HCT116 (cell line): ENCODE data around the gene TDRD9. TPM values are rescaled to one million over a fixed set of nuclear protein-coding genes. Genes with fewer than 3 reads are reported as not detected.

ENCODE experiments used
- ATAC-seq: fragments of 200-7000 bp; cut with Tn5 transposase; 2 replicates; pipeline ENCODE4 v1.9.1; 2020; ENCODE audit warnings: mild to moderate bottlenecking, moderate library complexity
- BruUV-seq: library from RNA; stranded (reverse); fragments of 400-500 nt; replicated peaks from 2 replicates; lab custom pipeline; 2021; lab: Mats Ljungman, UMichigan
- CTCF ChIA-PET: fragments of 300-600 bp; sonication (Branson Sonifier 250); formaldehyde crosslinking; loops from one replicate; lab custom pipeline; 2021; ENCODE audit warnings: antibody characterized with exemption; lab: Charles Lee
- POLR2A ChIA-PET: fragments of 300-600, 350-600 bp; sonication (Branson Sonifier 250); formaldehyde crosslinking; loops from one replicate; lab custom pipeline; 2021; ENCODE audit warnings: antibody characterized with exemption; lab: Charles Lee
- RAD21 ChIA-PET, 2 experiments: fragments of 300-600 bp; sonication (Branson Sonifier 250); formaldehyde crosslinking; loops; one replicate each; lab custom pipeline; 2023; ENCODE audit warnings: low total read pairs in 2 of 2; ENCODE audit not compliant: uncharacterized antibody in 2 of 2, unreplicated experiment in 2 of 2, low non-redundant PET in 1 of 2; lab: Charles Lee
- DNase-seq: peaks from one replicate; pipeline ENCODE4 v3.0.0-alpha.2; 2010; ENCODE audit warnings: low read depth, low spot score
- H2AFZ ChIP-seq: fragments of 200-600 bp; shearing (Covaris generic), sonication (generic); 2 replicates; pipeline ENCODE4 v1.6.1; 2017; ENCODE audit warnings: low read depth, mixed run types, mixed read lengths, antibody characterized with exemption, low read length; ENCODE audit not compliant: poor library complexity, severe bottlenecking
- H3K27ac ChIP-seq: 2 replicates; pipeline ENCODE4 v1.5.1; 2012; ENCODE audit warnings: low read depth, low read length
- H3K27me3 ChIP-seq: fragments of 200-600 bp; sonication (generic); 2 replicates; pipeline ENCODE4 v1.6.1; 2016; ENCODE audit warnings: mixed run types, low read length, mixed read lengths; ENCODE audit not compliant: insufficient read depth
- H3K36me3 ChIP-seq, 2 experiments: fragments of 200-500 bp in 1 of 2; fragments of 200-600 bp in 1 of 2; sonication (Bioruptor generic) in 1 of 2; sonication (generic) in 1 of 2; 2 replicates each; pipeline versions ENCODE4 v1.5.1 to v1.6.1; 2014 to 2016; ENCODE audit warnings: low read length in 2 of 2, inconsistent platforms in 1 of 2, mixed read lengths in 1 of 2, mixed run types in 1 of 2; ENCODE audit not compliant: insufficient read depth in 2 of 2, control insufficient read depth in 1 of 2
- H3K4me1 ChIP-seq, 2 experiments: fragments of 200-600 bp in 1 of 2; sonication (generic) in 1 of 2; 2 replicates each; pipeline versions ENCODE4 v1.5.1 to v1.6.1; 2012 to 2017; ENCODE audit warnings: low read length in 2 of 2, inconsistent platforms in 1 of 2, mild to moderate bottlenecking in 1 of 2, mixed read lengths in 1 of 2, mixed run types in 1 of 2, moderate library complexity in 1 of 2; ENCODE audit not compliant: insufficient read depth in 2 of 2, control insufficient read depth in 1 of 2
- H3K4me2 ChIP-seq: fragments of 200-600 bp; sonication (generic); 2 replicates; pipeline ENCODE4 v1.6.1; 2017; ENCODE audit warnings: mixed run types, low read length, mixed read lengths
- H3K4me3 ChIP-seq, 2 experiments: fragments of 200-600 bp in 1 of 2; sonication (generic) in 1 of 2; replicated peaks in 1 of 2; 2 replicates each; pipeline ENCODE4 v1.5.1; 2011 to 2016; ENCODE audit warnings: low read length in 2 of 2, control low read depth in 1 of 2, low read depth in 1 of 2, mild to moderate bottlenecking in 1 of 2, mixed read lengths in 1 of 2, mixed run types in 1 of 2
- H3K79me2 ChIP-seq: fragments of 200-600 bp; sonication (generic); 2 replicates; pipeline ENCODE4 v1.6.1; 2017; ENCODE audit warnings: mild to moderate bottlenecking, mixed run types, low read length, moderate library complexity, mixed read lengths; ENCODE audit not compliant: insufficient read depth
- H3K9ac ChIP-seq: fragments of 200-600 bp; sonication (generic); 2 replicates; pipeline ENCODE4 v1.6.1; 2016; ENCODE audit warnings: low read length, mixed read lengths
- H3K9me2 ChIP-seq: fragments of 200-600 bp; sonication (generic), shearing (Covaris generic); 2 replicates; pipeline ENCODE4 v1.6.1; 2017; ENCODE audit warnings: mixed run types, mild to moderate bottlenecking, moderate library complexity; ENCODE audit not compliant: insufficient read depth
- H3K9me3 ChIP-seq, 2 experiments: fragments of 200-500 bp in 1 of 2; fragments of 200-600 bp in 1 of 2; sonication (Bioruptor generic) in 1 of 2; sonication (generic) in 1 of 2; 2 replicates each; pipeline ENCODE4 v1.6.1; 2014 to 2017; ENCODE audit warnings: low read length in 2 of 2, mixed read lengths in 2 of 2, inconsistent platforms in 1 of 2, low read depth in 1 of 2, mild to moderate bottlenecking in 1 of 2, mixed run types in 1 of 2, moderate library complexity in 1 of 2; ENCODE audit not compliant: control insufficient read depth in 1 of 2, insufficient read depth in 1 of 2
- H4K20me1 ChIP-seq: fragments of 200-600 bp; sonication (generic), shearing (Covaris generic); 2 replicates; pipeline ENCODE4 v1.6.1; 2017; ENCODE audit warnings: mixed run types, mild to moderate bottlenecking, moderate library complexity; ENCODE audit not compliant: insufficient read depth
- ATF3 ChIP-seq: IDR thresholded peaks from 2 replicates; pipeline ENCODE4 v1.6.1; 2012
- CBX3 ChIP-seq: IDR thresholded peaks from 2 replicates; pipeline ENCODE4 v1.6.1; 2012; ENCODE audit warnings: low read depth
- CEBPB ChIP-seq: IDR thresholded peaks from 2 replicates; pipeline ENCODE4 v1.6.1; 2012; ENCODE audit warnings: low read depth
- ELF1 ChIP-seq: IDR thresholded peaks from 2 replicates; pipeline ENCODE4 v1.6.1; 2012; ENCODE audit warnings: low read depth, borderline replicate concordance
- EZH2phosphoT487 ChIP-seq: fragments of 200-600 bp; IDR thresholded peaks from 2 replicates; pipeline ENCODE4 v1.6.1; 2018; ENCODE audit warnings: antibody characterized with exemption, borderline replicate concordance
- FOSL1 ChIP-seq: IDR thresholded peaks from 2 replicates; pipeline ENCODE4 v1.6.1; 2012; ENCODE audit warnings: low read depth
- MAX ChIP-seq: IDR thresholded peaks from 2 replicates; pipeline ENCODE4 v1.6.1; 2012
- POLR2A ChIP-seq: IDR thresholded peaks from 2 replicates; pipeline ENCODE4 v1.7.0; 2011; ENCODE audit warnings: borderline replicate concordance; ENCODE audit not compliant: insufficient read depth, insufficient read length; ENCODE audit errors: extremely low read depth
- RAD21 ChIP-seq: IDR thresholded peaks from 2 replicates; pipeline ENCODE4 v1.6.1; 2012; ENCODE audit warnings: low read depth, mild to moderate bottlenecking
- REST ChIP-seq: IDR thresholded peaks from 2 replicates; pipeline ENCODE4 v1.6.1; 2012; ENCODE audit warnings: low read depth
- SIN3A ChIP-seq: IDR thresholded peaks from 2 replicates; pipeline ENCODE4 v1.6.1; 2012; ENCODE audit warnings: low read depth
- SP1 ChIP-seq: IDR thresholded peaks from 2 replicates; pipeline ENCODE4 v1.6.1; 2012; ENCODE audit warnings: low read depth
- SRF ChIP-seq: IDR thresholded peaks from 2 replicates; pipeline ENCODE4 v1.6.1; 2012; ENCODE audit warnings: low read depth
- YY1 ChIP-seq: IDR thresholded peaks from 2 replicates; pipeline ENCODE4 v1.6.1; 2011; ENCODE audit warnings: low read length, low read depth, moderate library complexity, mild to moderate bottlenecking; ENCODE audit not compliant: insufficient replicate concordance; ENCODE audit errors: extremely low read depth
- ZBTB33 ChIP-seq: IDR thresholded peaks from 2 replicates; pipeline ENCODE4 v1.6.1; 2011; ENCODE audit warnings: mild to moderate bottlenecking, low read length, moderate library complexity; ENCODE audit not compliant: insufficient replicate concordance; ENCODE audit errors: extremely low read depth
- ZFX ChIP-seq: fragments of 450-650 bp; IDR thresholded peaks from 2 replicates; pipeline ENCODE4 v1.6.1; 2017
- ZNF274 ChIP-seq: fragments of 200-500 bp; sonication (Bioruptor generic); IDR thresholded peaks from 2 replicates; pipeline ENCODE4 v1.6.1; 2014; ENCODE audit warnings: mild to moderate bottlenecking, low read depth, low read length, inconsistent platforms
- intact Hi-C: fragments of 100-400 bp; cut with micrococcal nuclease; formaldehyde crosslinking; loops from 2 replicates; pipeline ENCODE4 v1.10.0; 2022
- total RNA-seq: library from RNA; stranded (reverse); gene quantifications from one replicate; pipeline ENCODE4 v1.2.1, GENCODE V29; 2021; ENCODE audit not compliant: unreplicated experiment
- TF ChIP-seq, protein P1 (sequence below), 3 experiments: fragments of 200-600 bp in 1 of 3; sonication (generic) in 1 of 3; IDR thresholded peaks in 2 of 3; conservative IDR thresholded peaks in 1 of 3; 2 replicates each; pipeline ENCODE4 v1.5.1; 2012 to 2017; ENCODE audit warnings: low read depth in 2 of 3, low read length in 2 of 3, antibody characterized with exemption in 1 of 3, borderline replicate concordance in 1 of 3, control low read depth in 1 of 3, mild to moderate bottlenecking in 1 of 3, mixed read lengths in 1 of 3, mixed run types in 1 of 3, moderate library complexity in 1 of 3; ENCODE audit not compliant: insufficient read depth in 1 of 3

The TDRD9 gene
- total RNA-seq, 1 experiment from 2014 or later: not detected

DNA sequence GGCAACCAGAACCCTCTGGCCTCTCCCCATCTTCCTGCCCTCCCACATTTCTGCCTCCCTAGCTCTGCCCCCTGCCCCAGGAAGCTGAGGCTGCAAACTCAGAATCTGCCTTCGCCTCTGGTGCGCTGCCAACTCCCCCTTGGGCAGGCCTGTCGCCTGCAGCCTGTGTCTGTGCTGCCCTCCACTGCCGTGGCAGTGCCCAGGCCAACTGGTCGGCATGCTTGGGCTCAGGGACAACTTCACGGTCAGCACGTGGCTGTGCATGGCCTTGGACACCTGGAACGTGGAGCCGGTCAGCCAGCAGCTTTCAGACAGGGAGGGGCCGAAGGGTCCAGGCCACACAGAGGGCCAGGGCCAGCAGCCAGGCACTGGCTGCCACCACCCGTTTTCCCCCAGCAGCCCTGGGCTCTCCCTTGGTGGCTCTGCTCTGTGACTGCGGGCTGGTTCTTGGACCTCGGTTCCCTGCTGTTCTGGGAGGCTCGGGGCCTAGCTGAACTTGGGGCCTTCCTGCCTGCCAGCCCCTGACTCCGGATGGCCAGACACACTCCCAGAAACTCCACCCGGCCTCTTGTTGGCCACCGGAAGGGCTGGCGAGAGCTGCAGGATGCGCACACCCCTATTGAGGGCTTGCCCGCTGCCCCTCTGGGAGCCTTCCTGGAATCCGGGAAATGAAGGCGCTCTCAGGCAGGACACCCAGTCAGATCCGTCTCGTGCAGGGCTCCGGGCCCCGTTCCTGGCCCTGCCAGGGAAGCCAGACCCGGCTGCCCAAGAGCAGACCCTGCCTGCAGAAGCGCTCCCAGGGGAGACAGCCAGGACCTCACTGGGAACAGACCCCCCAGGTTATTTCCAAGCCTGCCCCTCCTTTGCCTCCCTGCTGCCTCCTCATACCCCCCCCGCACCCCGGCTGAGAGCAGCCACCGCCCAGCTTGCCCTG is 46.7 kb upstream of the TDRD9 start:
- Histone ChIP-seq H3K4me3 (no peak overlapping the region), H2AFZ (no peak overlapping the region), H3K27ac (no peak overlapping the region), H3K9ac (no peak overlapping the region), H3K79me2 (no peaks in the 10 kb centered on the region), H3K9me2 (no peaks in the 10 kb centered on the region), H3K4me1 (peaks cover 26 to 30% of the 10 kb centered on the region in 2 experiments), H3K36me3 (no peaks in the 10 kb centered on the region), H3K27me3 (no peaks in the 10 kb centered on the region), H4K20me1 (no peaks in the 10 kb centered on the region), H3K9me3 (no peaks in the 10 kb centered on the region), H3K4me2 (no peak overlapping the region; the same call in 1 of the 2 replicates)
- ChIA-PET POLR2A (interaction anchor here (1.7 kb wide), 1 partner anchor 8 kb away, joined by 6 read pairs; no protein-coding TSS in a partner anchor), RAD21 (no interaction called here), CTCF (interaction anchor here (0.8 to 1.4 kb wide), 4 partner anchors 10 to 25 kb away, joined by 3 to 6 read pairs (median 4); no protein-coding TSS in a partner anchor)
- DNase-seq: no peak
- no peak for ATAC-seq
- intact Hi-C loops: no loop called here
- BruUV-seq: no TSS peak
- no peak for TF ChIP-seq POLR2A
- no peak for TF ChIP-seq YY1
- no peak for TF ChIP-seq ZFX
- no peak for TF ChIP-seq ATF3
- no peak for TF ChIP-seq CEBPB
- TF ChIP-seq ZNF274: no peak
- no peak for TF ChIP-seq REST
- no peak for TF ChIP-seq ZBTB33
- TF ChIP-seq SRF: no peak
- TF ChIP-seq MAX: no peak
- no peak for TF ChIP-seq FOSL1
- TF ChIP-seq, protein P1, sequence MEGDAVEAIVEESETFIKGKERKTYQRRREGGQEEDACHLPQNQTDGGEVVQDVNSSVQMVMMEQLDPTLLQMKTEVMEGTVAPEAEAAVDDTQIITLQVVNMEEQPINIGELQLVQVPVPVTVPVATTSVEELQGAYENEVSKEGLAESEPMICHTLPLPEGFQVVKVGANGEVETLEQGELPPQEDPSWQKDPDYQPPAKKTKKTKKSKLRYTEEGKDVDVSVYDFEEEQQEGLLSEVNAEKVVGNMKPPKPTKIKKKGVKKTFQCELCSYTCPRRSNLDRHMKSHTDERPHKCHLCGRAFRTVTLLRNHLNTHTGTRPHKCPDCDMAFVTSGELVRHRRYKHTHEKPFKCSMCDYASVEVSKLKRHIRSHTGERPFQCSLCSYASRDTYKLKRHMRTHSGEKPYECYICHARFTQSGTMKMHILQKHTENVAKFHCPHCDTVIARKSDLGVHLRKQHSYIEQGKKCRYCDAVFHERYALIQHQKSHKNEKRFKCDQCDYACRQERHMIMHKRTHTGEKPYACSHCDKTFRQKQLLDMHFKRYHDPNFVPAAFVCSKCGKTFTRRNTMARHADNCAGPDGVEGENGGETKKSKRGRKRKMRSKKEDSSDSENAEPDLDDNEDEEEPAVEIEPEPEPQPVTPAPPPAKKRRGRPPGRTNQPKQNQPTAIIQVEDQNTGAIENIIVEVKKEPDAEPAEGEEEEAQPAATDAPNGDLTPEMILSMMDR (IDR thresholded peaks at IDR 0.05 in 2 of 3, conservative IDR thresholded peaks at IDR 0.05 in 1 of 3; ENCODE audit: borderline replicate concordance in 1 of 3, insufficient read depth in 1 of 3, low read depth in 2 of 3, low read length in 2 of 3): no peak
- no peak for TF ChIP-seq SIN3A
- no peak for TF ChIP-seq EZH2phosphoT487
- TF ChIP-seq ELF1: no peak
- no peak for TF ChIP-seq RAD21
- TF ChIP-seq CBX3: no peak
- no peak for TF ChIP-seq SP1
- TF ChIP-seq, all 23 proteins: peak for 0
